ENCODE results near the gene LCP2.

Gene LCP2

GRCh38 chr5:170339780-170340167, 42.2 kb upstream of the LCP2 start:
- Histone ChIP-seq H3K27me3 (ENCODE audit: insufficient read depth, poor library complexity, severe bottlenecking) (no peaks in the 10 kb centered on the region), H3K27ac (replicated peaks) (no peak overlapping the region), H3K4me3 (replicated peaks; ENCODE audit: insufficient read depth, low read length) (no peak overlapping the region)
- TF ChIP-seq SPI1 (IDR thresholded peaks at IDR 0.05; ENCODE audit: borderline replicate concordance, low read depth) (no peak), GABPA (IDR thresholded peaks at IDR 0.05; ENCODE audit: low read depth) (no peak), CTCF (IDR thresholded peaks at IDR 0.05; ENCODE audit: insufficient read depth, low read length) (no peak), POLR2AphosphoS5 (IDR thresholded peaks at IDR 0.05; ENCODE audit: low read depth) (no peak), REST (IDR thresholded peaks at IDR 0.05; ENCODE audit: insufficient replicate concordance, low read depth) (no peak)
- DNase-seq (ENCODE audit: low read depth in 1 of 2, low spot score in 1 of 2): no peak

GRCh38 chr5:170338933-170339779, 41.6 kb upstream of the LCP2 start:
- Histone ChIP-seq H3K27me3 (ENCODE audit: insufficient read depth, poor library complexity, severe bottlenecking) (no peaks in the 10 kb centered on the region), H3K4me3 (replicated peaks; ENCODE audit: insufficient read depth, low read length) (no peak overlapping the region), H3K27ac (replicated peaks) (no peak overlapping the region)
- TF ChIP-seq SPI1 (IDR thresholded peaks at IDR 0.05; ENCODE audit: borderline replicate concordance, low read depth) (peak; percentile 98), REST (IDR thresholded peaks at IDR 0.05; ENCODE audit: insufficient replicate concordance, low read depth) (no peak), POLR2AphosphoS5 (IDR thresholded peaks at IDR 0.05; ENCODE audit: low read depth) (no peak), CTCF (IDR thresholded peaks at IDR 0.05; ENCODE audit: insufficient read depth, low read length) (peak; percentile 47), GABPA (IDR thresholded peaks at IDR 0.05; ENCODE audit: low read depth) (no peak)
- DNase-seq (ENCODE audit: low read depth in 1 of 2, low spot score in 1 of 2): peak in 1 of 2 experiments; percentile 68

GRCh38 chr5:170338291-170338690, 40.7 kb upstream of the LCP2 start:
- Histone ChIP-seq H3K27me3 (ENCODE audit: insufficient read depth, poor library complexity, severe bottlenecking) (no peaks in the 10 kb centered on the region), H3K27ac (replicated peaks) (no peak overlapping the region)
- no peak for TF ChIP-seq POLR2AphosphoS5 (IDR thresholded peaks at IDR 0.05; ENCODE audit: low read depth)
- no peak for TF ChIP-seq REST (IDR thresholded peaks at IDR 0.05; ENCODE audit: insufficient replicate concordance, low read depth)
- no peak for TF ChIP-seq SPI1 (IDR thresholded peaks at IDR 0.05; ENCODE audit: borderline replicate concordance, low read depth)
- TF ChIP-seq GABPA (IDR thresholded peaks at IDR 0.05; ENCODE audit: low read depth): no peak
- TF ChIP-seq CTCF (IDR thresholded peaks at IDR 0.05; ENCODE audit: insufficient read depth, low read length): no peak

More at GRCh38 chr5:170338291-170338690, 40.7 kb upstream of the LCP2 start:
- no peak for DNase-seq (ENCODE audit: low read depth in 1 of 2, low spot score in 1 of 2)
- H3K4me3 ChIP-seq (replicated peaks; ENCODE audit: insufficient read depth, low read length): no peak overlapping the region
